ENCODE data around the gene C19orf47.

- TF ChIP-seq, protein P1, sequence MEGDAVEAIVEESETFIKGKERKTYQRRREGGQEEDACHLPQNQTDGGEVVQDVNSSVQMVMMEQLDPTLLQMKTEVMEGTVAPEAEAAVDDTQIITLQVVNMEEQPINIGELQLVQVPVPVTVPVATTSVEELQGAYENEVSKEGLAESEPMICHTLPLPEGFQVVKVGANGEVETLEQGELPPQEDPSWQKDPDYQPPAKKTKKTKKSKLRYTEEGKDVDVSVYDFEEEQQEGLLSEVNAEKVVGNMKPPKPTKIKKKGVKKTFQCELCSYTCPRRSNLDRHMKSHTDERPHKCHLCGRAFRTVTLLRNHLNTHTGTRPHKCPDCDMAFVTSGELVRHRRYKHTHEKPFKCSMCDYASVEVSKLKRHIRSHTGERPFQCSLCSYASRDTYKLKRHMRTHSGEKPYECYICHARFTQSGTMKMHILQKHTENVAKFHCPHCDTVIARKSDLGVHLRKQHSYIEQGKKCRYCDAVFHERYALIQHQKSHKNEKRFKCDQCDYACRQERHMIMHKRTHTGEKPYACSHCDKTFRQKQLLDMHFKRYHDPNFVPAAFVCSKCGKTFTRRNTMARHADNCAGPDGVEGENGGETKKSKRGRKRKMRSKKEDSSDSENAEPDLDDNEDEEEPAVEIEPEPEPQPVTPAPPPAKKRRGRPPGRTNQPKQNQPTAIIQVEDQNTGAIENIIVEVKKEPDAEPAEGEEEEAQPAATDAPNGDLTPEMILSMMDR (IDR thresholded peaks at IDR 0.05; ENCODE audit: poor library complexity, severe bottlenecking): no peak
- TF ChIP-seq MXI1 (conservative IDR thresholded peaks at IDR 0.05; ENCODE audit: poor library complexity, severe bottlenecking): no peak
- no peak for TF ChIP-seq POLR2AphosphoS5 (IDR thresholded peaks at IDR 0.05)
- TF ChIP-seq TAF1 (IDR thresholded peaks at IDR 0.05; ENCODE audit: low read depth): no peak
- no peak for TF ChIP-seq EZH2 (IDR thresholded peaks at IDR 0.05; ENCODE audit: borderline replicate concordance, insufficient read depth, low read length, poor library complexity, severe bottlenecking)
- TF ChIP-seq RAD21 (conservative IDR thresholded peaks at IDR 0.05): no peak
These were observed 17.1 kb downstream of the C19orf47 start for GRCh38 chr19:40331052-40331451.

Measured in neural cell (in vitro differentiated cells).